Cardiac fibroblast (primary cell): ENCODE measurements around the gene CLEC16A.
A peak's percentile ranks its signal among the peaks of the same experiment; 100 is the strongest.

ENCODE experiments used
- DNase-seq, 2 donors: peaks; one replicate each; pipeline versions ENCODE4 v3.0.0 to v3.0.0-alpha.2; 2010; ENCODE audit warnings: low read depth in 2 of 2
- H3K4me3 ChIP-seq, 2 donors: replicated peaks in 1 of 2; 1 replicate in 1 of 2; 2 replicates in 1 of 2; pipeline ENCODE4 v1.5.1; 2011; ENCODE audit warnings: low read depth in 2 of 2, low read length in 2 of 2, mild to moderate bottlenecking in 2 of 2, moderate library complexity in 1 of 2
- TF ChIP-seq, protein P1 (sequence below): IDR thresholded peaks from one replicate; pipeline ENCODE4 v1.5.1; 2011; ENCODE audit warnings: low read depth, mild to moderate bottlenecking, low read length, inconsistent platforms

Gene CLEC16A

DNA sequence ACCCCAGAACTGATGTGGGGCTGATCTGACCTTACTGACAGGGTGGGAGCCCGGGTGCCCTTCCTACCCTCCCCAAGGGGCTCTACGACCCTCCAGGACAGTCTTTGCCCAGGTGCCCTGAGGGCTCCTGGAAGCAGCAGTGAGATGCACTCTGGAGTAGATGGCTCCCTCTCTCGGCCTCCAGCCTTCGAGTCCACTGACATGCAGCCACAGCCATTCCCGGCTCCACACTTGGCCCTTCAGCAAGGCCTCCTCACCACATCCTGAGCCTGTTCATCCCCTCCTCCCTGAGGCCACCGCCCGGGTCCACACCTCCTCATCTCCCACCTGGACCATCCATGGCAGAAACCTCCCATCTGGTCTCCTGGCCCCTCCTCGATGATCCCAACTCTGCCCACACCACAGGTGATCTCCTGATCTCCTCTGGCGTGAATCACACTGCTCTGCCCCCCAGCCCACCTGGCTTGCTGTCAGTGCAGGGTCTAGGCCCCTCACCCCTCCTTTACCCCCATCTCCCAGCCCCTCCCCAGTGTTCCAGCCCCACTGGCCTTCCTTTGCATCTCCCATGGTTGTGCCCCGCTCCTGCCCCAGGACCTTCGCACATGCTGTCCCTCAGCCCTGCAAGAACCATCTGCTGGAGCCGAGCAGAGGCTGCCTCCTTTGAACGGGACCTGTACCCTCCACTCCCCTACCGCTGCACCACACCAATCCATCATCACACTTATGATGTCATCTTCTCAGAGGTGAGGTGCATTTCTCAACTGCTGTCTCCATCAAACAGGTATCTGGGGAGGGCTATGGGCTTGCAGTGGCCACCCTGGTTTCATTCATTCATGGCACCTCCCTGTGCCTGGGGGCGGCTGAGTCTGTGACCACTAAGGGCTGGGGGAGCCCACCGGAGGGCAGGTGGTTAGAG is 267.0 kb downstream of the CLEC16A start:
- H3K4me3 ChIP-seq: no peak overlapping the region
- DNase-seq: no peak
- TF ChIP-seq, protein P1, sequence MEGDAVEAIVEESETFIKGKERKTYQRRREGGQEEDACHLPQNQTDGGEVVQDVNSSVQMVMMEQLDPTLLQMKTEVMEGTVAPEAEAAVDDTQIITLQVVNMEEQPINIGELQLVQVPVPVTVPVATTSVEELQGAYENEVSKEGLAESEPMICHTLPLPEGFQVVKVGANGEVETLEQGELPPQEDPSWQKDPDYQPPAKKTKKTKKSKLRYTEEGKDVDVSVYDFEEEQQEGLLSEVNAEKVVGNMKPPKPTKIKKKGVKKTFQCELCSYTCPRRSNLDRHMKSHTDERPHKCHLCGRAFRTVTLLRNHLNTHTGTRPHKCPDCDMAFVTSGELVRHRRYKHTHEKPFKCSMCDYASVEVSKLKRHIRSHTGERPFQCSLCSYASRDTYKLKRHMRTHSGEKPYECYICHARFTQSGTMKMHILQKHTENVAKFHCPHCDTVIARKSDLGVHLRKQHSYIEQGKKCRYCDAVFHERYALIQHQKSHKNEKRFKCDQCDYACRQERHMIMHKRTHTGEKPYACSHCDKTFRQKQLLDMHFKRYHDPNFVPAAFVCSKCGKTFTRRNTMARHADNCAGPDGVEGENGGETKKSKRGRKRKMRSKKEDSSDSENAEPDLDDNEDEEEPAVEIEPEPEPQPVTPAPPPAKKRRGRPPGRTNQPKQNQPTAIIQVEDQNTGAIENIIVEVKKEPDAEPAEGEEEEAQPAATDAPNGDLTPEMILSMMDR: no peak

DNA sequence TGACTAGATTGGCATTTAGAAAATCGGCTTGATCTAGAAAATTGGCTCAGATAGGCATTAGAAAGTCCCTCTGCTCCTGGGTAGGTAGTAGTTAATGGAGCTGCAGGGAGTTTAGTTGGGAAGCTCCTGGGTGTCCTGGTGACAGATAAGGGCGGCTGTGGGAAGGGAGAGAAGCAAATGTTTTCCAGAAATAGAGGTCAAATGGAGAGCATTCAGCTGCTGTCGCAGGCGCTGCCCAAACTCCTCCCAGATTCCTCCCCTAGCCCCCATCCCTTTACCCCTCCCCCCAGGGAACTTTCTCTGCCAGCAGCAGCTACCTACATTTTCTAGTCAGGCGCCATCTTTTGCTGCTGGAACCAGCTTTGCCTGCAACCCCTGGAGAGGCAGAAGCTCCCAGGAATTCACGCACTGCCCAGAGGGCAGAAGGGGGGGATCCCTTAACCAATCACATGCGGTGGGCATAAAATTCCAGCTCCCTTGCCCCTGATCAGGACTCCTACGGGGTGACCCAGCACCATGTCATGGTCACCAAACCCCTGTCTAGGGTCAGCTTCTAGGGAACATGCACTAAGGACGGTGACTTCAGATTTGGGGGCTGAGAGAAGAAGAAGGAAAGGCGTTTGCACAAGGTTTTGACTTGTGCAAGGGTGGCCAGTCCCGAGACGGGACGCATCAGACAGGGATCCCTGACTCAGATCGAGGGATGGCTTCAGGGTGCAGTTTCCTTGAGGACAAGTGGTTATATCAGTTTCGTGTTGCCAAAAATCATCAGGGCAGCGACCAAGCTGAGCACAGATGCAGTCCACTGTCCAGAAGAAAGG is 267.8 kb downstream of the CLEC16A start:
- TF ChIP-seq, protein P1: no peak
- no peak overlapping the region for H3K4me3 ChIP-seq
- DNase-seq: peak; percentile 53

DNA sequence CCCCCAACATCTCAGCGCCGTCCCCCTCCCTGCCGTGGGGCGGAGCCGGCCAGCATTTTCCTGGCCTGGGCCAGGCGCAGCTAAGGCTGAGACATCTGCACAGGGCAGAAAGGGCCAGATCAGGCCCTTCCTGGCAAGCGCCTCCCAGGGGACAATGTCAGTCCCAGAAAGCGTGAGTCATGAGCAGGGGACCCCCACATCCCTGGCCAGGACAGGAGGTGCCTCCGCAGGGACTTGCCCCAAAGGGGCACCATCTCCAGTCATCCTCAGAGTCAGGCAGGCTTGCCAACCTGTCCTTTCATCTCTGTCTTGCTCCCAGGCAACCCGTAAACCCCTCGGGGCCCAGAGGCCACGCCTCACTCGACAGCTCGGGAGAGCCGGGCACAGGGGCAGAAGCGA is 268.4 kb downstream of the CLEC16A start:
- TF ChIP-seq, protein P1: no peak
- H3K4me3 ChIP-seq: no peak overlapping the region
- no peak for DNase-seq

DNA sequence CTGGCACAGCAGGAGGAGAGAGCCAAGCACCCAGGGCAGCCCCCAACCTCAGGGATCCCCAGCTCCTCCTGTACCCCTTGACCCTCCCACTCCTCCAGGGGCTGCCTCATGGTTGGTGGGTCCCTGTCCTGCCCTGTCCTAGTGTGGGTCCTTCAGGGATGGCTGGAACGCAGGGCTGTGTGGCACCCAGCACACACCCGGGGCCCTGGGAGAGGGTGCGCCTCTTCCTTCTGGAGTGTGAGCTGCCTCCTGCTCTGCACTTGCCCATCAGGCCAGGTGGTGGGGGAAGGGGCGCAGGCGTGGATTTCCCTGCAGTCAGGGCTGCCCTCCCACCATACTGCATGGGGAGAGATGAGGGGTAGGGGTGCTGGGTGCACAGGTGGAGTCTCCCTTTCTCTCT is 269.0 kb downstream of the CLEC16A start:
- TF ChIP-seq, protein P1: no peak
- DNase-seq: no peak
- no peak overlapping the region for H3K4me3 ChIP-seq

DNA sequence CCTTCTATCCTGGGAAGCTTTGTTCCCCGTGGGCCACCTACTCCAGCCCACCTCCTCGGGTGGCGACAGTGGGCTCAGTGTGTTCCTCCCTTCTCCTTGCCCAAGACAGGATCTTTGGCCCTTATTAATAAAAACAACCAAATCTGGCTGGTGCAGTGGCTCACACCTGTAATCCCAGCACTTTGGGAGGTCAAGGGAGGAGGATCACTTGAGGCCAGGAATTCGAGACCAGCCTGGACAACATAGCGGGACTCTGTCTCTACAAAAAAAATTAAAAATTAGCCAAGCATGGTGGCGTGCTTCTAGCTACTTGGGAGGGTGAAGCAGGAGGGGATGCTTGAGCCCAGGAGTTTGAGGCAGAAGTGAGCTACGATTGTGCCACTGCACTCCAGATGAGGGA is 269.4 kb downstream of the CLEC16A start:
- no peak for DNase-seq
- TF ChIP-seq, protein P1: no peak
- no peak overlapping the region for H3K4me3 ChIP-seq

DNA sequence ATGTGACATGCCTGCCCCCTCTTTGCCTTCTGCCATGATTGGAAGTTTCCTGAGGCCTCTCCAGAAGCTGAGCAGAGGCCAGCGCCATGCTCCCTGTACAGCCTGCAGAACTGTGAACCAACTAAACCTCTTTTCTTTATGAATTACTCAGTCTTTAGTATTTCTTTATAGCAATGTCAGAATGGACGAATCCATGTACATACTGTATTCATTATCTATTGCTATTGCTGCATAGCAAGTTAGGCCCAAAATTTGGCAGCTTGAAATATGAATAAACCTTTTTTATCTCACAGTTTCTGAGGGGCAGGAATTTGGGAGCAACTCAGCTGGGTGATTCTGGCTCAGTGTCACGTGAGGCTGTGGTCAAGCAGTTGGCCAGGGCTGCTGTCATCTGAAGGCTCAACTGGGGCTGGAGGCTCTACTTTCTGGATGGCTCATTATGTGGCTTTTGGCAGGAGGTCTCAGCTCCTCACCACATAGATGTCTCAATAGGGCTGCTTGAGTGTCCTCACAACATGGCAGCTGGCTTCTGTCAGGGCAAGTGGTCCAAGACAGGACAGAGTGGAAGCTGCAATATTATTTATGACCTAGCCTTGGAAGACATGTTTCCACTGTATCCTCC is 271.7 kb downstream of the CLEC16A start:
- TF ChIP-seq, protein P1: no peak
- DNase-seq: peak in 1 of 2 donors; percentile 37
- no peak overlapping the region for H3K4me3 ChIP-seq
